ENCODE results near the gene CDCA8.
A peak's percentile ranks its signal among the peaks of the same experiment; 100 is the strongest.

The CDCA8 gene
- 3.3 to 17.7 (median 9.9) reads per million in 18 experiments for total RNA-seq

GRCh38 chr1:37692078-37692833 is at the start of gene CDCA8:
Gene CDCA8 (plus strand): TSS chr1:37692516. CDS start chr1:37692691, 175 bp downstream.
- DNase-seq: peak; percentile 98

GRCh38 chr1:37647281-37647680 is 45.0 kb upstream of the CDCA8 start:
- no peak for DNase-seq

- DNase-seq: no peak
Measured at GRCh38 chr1:37650173-37650572, 42.1 kb upstream of the CDCA8 start.

- DNase-seq: no peak
Measured at GRCh38 chr1:37650721-37651120, 41.6 kb upstream of the CDCA8 start.

- DNase-seq: no peak
Measured at GRCh38 chr1:37651803-37652202, 40.5 kb upstream of the CDCA8 start.

GRCh38 chr1:37652976-37653375 is 39.3 kb upstream of the CDCA8 start:
- DNase-seq: no peak

- no peak for DNase-seq
Measured at GRCh38 chr1:37653906-37654305, 38.4 kb upstream of the CDCA8 start.

- DNase-seq: no peak
Measured at GRCh38 chr1:37655274-37655673, 37.0 kb upstream of the CDCA8 start.

- no peak for DNase-seq
Measured at GRCh38 chr1:37656026-37656425, 36.3 kb upstream of the CDCA8 start.

- no peak for DNase-seq
Measured at GRCh38 chr1:37656881-37657280, 35.4 kb upstream of the CDCA8 start.

GRCh38 chr1:37657620-37658412 is 34.5 kb upstream of the CDCA8 start:
- DNase-seq: no peak

- DNase-seq: no peak
Measured at GRCh38 chr1:37658486-37658885, 33.8 kb upstream of the CDCA8 start.

GRCh38 chr1:37660664-37661063 is 31.7 kb upstream of the CDCA8 start:
- no peak for DNase-seq

GRCh38 chr1:37661401-37661800 is 30.9 kb upstream of the CDCA8 start:
- no peak for DNase-seq

- DNase-seq: no peak
Measured at GRCh38 chr1:37662031-37662755, 30.1 kb upstream of the CDCA8 start.

- DNase-seq: no peak
Measured at GRCh38 chr1:37663426-37664000, 28.8 kb upstream of the CDCA8 start.

GRCh38 chr1:37666241-37666867 is 26.0 kb upstream of the CDCA8 start:
- no peak for DNase-seq

- no peak for DNase-seq
Measured at GRCh38 chr1:37667023-37667671, 25.2 kb upstream of the CDCA8 start.

GRCh38 chr1:37670133-37670532 is 22.2 kb upstream of the CDCA8 start:
- peak in 1 of 2 donors; percentile 2 for DNase-seq

GRCh38 chr1:37671261-37671660 is 21.1 kb upstream of the CDCA8 start:
- no peak for DNase-seq

- DNase-seq: no peak
Measured at GRCh38 chr1:37672136-37672870, 20.0 kb upstream of the CDCA8 start.
